Gastroesophageal sphincter (tissue), 4 donors: Measurements from ENCODE around the gene MAPK11. TPM values are rescaled to one million over a fixed set of nuclear protein-coding genes. Genes with fewer than 3 reads are reported as not detected.

ENCODE experiments used
- ATAC-seq: fragments of 150-250 bp; one replicate; pipeline ENCODE4 v1.9.1; 2016; ENCODE audit warnings: mild to moderate bottlenecking, moderate library complexity
- H3K27ac ChIP-seq, 4 donors: fragments of 200-600 bp; sonication (generic) in 3 of 4; 1 replicate in 3 of 4; 2 replicates in 1 of 4; pipeline ENCODE4 v1.5.1; 2016 to 2019
- H3K27me3 ChIP-seq: fragments of 200-600 bp; sonication (generic); one replicate; pipeline ENCODE4 v1.5.1; 2019
- H3K36me3 ChIP-seq, 2 donors: fragments of 200-600 bp; sonication (generic); one replicate each; pipeline ENCODE4 v1.5.1; 2019; ENCODE audit warnings: control low read depth in 1 of 2
- H3K4me1 ChIP-seq, 3 donors: fragments of 200-600 bp; sonication (generic); 1 replicate in 2 of 3; 2 replicates in 1 of 3; pipeline ENCODE4 v1.5.1; 2016 to 2019; ENCODE audit warnings: control low read depth in 2 of 3
- H3K4me3 ChIP-seq, 2 donors: fragments of 200-600 bp; sonication (generic); one replicate each; pipeline ENCODE4 v1.5.1; 2019; ENCODE audit warnings: mild to moderate bottlenecking in 1 of 2, moderate library complexity in 1 of 2
- H3K9me3 ChIP-seq, 3 donors: fragments of 200-600 bp; sonication (generic); one replicate each; pipeline ENCODE4 v1.5.1; 2017 to 2019; ENCODE audit warnings: control low read depth in 2 of 3
- EP300 ChIP-seq: sonication (generic); formaldehyde crosslinking; IDR thresholded peaks from one replicate; pipeline ENCODE4 v1.6.1; 2017; ENCODE audit warnings: antibody characterized with exemption, mild to moderate bottlenecking
- POLR2A ChIP-seq, 2 donors: fragments of 450-650 bp; IDR thresholded peaks; one replicate each; pipeline ENCODE4 v1.6.1; 2017; ENCODE audit warnings: antibody characterized with exemption in 2 of 2, mild to moderate bottlenecking in 2 of 2, moderate library complexity in 1 of 2
- POLR2AphosphoS5 ChIP-seq: sonication (generic); formaldehyde crosslinking; IDR thresholded peaks from one replicate; pipeline ENCODE4 v1.6.1; 2017; ENCODE audit warnings: antibody characterized with exemption
- WGBS, 2 donors: methylation state at CpG; one replicate each; pipeline ENCODE4 v1.1.5; 2018; ENCODE audit warnings: low coverage in 1 of 2; 5-methylcytosine and 5-hydroxymethylcytosine counted together
- total RNA-seq, 4 donors: library from RNA; depleted of rRNA; stranded (reverse); fragments of >200 nt; gene quantifications; one replicate each; pipeline ENCODE4 v1.1.0, GENCODE V29; 2016
- TF ChIP-seq, protein P1 (sequence below), 4 experiments: fragments of 200-600 bp in 2 of 4; fragments of 450-650 bp in 2 of 4; sonication (generic) in 1 of 4; IDR thresholded peaks; one replicate each; pipeline ENCODE4 v1.5.1; 2017 to 2019; ENCODE audit warnings: antibody characterized with exemption in 4 of 4, mild to moderate bottlenecking in 2 of 4, moderate library complexity in 2 of 4

MAPK11 gene
- total RNA-seq, 4 donors from 2014 or later: 6.8 to 11.5 (median 10.4) TPM

DNA sequence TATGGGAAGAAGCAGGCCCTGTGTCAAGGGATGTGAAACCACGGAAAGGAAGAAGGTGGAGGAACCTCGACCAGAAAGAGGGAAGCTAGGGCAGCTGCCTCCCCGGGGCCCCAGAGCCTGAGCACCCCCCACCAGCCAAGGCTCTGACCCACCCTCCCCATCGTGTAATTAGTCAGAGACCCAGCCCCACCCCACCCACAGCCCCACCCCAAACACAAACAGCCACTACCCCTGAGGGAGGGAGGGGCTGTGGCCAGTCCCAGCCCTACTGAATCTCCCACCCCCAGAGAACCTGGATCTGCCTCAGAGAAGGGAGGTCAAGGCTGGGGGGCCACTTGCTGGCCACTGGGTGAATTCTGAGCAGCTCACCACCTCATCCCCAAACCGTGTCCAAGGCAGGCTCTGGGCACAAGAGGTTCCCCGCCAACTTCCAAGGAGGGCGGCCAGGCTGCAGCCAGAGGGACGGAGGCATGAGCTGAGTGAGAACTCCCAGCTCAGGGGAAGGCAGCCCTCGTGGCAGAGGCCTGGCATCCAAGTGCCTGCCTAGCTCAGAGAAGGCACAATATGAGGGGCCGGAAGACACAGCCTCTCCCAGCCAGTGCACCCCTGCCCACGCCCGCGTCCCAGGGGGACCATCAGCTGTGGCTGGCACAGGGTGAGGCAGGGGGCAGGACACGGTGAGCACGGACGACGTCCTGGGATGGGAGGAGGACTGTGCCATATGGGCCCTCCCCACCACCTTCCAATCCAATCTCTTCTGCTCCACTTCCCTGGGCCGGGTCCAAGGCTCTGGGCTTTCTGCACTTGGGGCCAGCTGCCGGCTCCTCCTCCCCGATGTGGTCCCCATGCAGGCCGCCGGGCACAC, 34.6 kb upstream of the MAPK11 start:
- H3K27ac ChIP-seq: peak overlapping the region; percentile 57 to 94 (median 92)
- ATAC-seq: no peak
- peak overlapping the region in 1 of 2 donors; percentile 94 for H3K4me3 ChIP-seq
- H3K36me3 ChIP-seq: no peaks in the 10 kb centered on the region
- H3K27me3 ChIP-seq: no peaks in the 10 kb centered on the region
- no peaks in the 10 kb centered on the region for H3K9me3 ChIP-seq
- TF ChIP-seq, protein P1, sequence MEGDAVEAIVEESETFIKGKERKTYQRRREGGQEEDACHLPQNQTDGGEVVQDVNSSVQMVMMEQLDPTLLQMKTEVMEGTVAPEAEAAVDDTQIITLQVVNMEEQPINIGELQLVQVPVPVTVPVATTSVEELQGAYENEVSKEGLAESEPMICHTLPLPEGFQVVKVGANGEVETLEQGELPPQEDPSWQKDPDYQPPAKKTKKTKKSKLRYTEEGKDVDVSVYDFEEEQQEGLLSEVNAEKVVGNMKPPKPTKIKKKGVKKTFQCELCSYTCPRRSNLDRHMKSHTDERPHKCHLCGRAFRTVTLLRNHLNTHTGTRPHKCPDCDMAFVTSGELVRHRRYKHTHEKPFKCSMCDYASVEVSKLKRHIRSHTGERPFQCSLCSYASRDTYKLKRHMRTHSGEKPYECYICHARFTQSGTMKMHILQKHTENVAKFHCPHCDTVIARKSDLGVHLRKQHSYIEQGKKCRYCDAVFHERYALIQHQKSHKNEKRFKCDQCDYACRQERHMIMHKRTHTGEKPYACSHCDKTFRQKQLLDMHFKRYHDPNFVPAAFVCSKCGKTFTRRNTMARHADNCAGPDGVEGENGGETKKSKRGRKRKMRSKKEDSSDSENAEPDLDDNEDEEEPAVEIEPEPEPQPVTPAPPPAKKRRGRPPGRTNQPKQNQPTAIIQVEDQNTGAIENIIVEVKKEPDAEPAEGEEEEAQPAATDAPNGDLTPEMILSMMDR (IDR thresholded peaks at IDR 0.05): no peak
- TF ChIP-seq POLR2A (IDR thresholded peaks at IDR 0.05): no peak
- TF ChIP-seq EP300: no peak
- TF ChIP-seq POLR2AphosphoS5: no peak
- WGBS, 2 donors: 16 to 40% methylated on average over 3 to 6 of the region's 22 CpGs
- H3K4me1 ChIP-seq: peaks cover 4 to 92% (median 77%) of the 10 kb centered on the region in 3 donors

DNA sequence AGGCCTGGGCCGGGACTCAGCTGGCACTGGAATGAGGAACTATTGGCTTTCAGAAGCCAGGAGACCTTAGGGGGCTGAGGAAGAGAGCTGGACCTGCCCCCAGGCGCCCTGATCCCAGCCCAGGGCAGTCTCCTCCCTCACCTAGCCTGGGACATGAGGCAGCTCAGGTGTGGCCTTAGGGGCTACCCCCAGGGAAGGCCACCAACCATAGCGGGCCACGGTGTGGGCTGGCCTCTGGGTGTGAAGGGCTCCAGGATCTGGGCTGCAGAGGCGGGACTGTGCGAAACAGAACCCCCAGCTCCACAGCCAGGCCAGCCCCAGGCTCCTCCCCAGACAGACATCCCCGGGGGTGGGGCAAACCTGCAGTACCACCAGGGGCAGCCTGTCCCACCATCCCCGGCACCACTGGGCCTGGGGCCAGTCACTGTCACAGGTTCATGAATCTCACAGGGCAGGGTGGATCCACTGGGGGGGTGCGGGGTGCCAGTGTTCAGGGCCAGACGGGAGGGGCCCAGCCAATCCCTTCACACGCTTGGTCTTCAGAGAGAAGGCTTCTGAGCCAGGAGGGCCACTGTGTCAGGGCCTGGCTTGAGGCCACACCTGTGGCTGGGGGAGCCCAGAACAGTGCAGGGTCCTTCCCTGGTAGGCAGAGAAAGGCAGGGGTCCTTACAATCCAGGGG, 33.8 kb upstream of the MAPK11 start:
- H3K36me3 ChIP-seq: no peaks in the 10 kb centered on the region
- H3K27ac ChIP-seq: peak overlapping the region; percentile 57 to 94 (median 92)
- peak overlapping the region in 1 of 2 donors; percentile 94 for H3K4me3 ChIP-seq
- TF ChIP-seq, protein P1 (IDR thresholded peaks at IDR 0.05): peak in 1 of 4 experiments; percentile 8
- TF ChIP-seq POLR2A (IDR thresholded peaks at IDR 0.05) (no peak), EP300 (no peak)
- peak; percentile 2 for ATAC-seq
- no CpG with 5 or more reads among the region's 11 CpGs for WGBS, 2 donors
- H3K4me1 ChIP-seq: peaks cover 4 to 92% (median 81%) of the 10 kb centered on the region in 3 donors
- no peaks in the 10 kb centered on the region for H3K27me3 ChIP-seq
- no peaks in the 10 kb centered on the region for H3K9me3 ChIP-seq

- Histone ChIP-seq H3K27me3 (no peaks in the 10 kb centered on the region), H3K4me3 (peak overlapping the region in 1 of 2 donors; percentile 94), H3K36me3 (no peaks in the 10 kb centered on the region), H3K4me1 (peaks cover 4 to 92% (median 81%) of the 10 kb centered on the region in 3 donors), H3K9me3 (no peaks in the 10 kb centered on the region), H3K27ac (peak overlapping the region; percentile 4 to 94 (median 92))
- no peak for TF ChIP-seq POLR2A (IDR thresholded peaks at IDR 0.05)
- no peak for TF ChIP-seq EP300
- TF ChIP-seq, protein P1 (IDR thresholded peaks at IDR 0.05): no peak
- TF ChIP-seq POLR2AphosphoS5: no peak
- no CpG with 5 or more reads among the region's 7 CpGs for WGBS, 2 donors
- no peak for ATAC-seq
These were observed 33.3 kb upstream of the MAPK11 start for GRCh38 chr22:50303515-50303847.

DNA sequence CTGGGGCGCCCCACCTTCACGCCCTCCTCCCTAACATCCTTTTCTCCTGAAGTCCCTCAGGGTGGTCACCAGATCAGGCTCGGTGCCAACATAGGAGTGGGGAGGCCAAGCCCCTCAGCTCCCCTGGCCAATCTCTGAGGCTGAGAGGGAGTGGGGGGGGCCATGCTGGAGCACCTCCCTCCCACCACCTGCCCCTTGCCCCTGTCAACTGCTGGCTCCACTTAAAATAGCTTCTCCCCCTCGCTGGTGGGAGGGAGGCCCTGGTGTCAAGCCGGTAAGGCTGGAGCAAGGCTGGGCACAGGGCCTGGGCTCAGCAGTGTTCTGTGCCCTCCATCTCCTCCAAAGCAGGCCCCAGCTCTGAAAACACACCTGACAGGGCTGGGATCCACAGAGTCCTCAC, 32.4 kb upstream of the MAPK11 start:
- no peak for TF ChIP-seq POLR2AphosphoS5
- H3K4me3 ChIP-seq: no peak overlapping the region
- peak overlapping the region in 3 of 4 donors; percentile 90 to 94 (median 93) for H3K27ac ChIP-seq
- H3K27me3 ChIP-seq: no peaks in the 10 kb centered on the region
- ATAC-seq: no peak
- H3K36me3 ChIP-seq: no peaks in the 10 kb centered on the region
- H3K9me3 ChIP-seq: no peaks in the 10 kb centered on the region
- WGBS, 2 donors: no CpG with 5 or more reads among the region's 5 CpGs
- peaks cover 4 to 93% (median 78%) of the 10 kb centered on the region in 3 donors for H3K4me1 ChIP-seq

DNA sequence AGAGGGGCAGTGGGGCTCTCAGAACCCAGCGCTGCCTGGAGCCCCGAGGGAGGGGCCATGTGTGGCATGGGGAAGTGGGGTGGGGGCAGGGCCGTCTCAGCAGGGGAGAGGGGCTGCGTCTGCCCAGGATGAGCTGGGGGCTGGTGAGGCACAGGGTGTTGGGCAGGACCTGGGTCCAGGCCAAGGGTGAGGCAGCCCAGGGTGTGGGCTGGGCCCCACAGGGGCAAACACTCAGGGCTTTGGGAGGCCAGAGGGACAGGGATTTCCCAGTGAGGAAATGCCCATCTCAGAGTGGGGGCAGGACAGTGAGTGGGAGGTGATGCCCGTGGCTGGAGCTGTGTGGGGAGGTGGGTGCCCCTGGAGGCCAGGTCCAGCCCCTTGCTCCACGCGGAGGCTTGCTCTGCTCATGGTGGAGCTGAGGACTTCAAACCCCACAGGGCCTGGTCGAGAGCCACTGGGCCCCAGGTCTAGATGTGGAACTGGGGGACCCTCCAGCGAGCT, 31.9 kb upstream of the MAPK11 start:
- no peaks in the 10 kb centered on the region for H3K9me3 ChIP-seq
- H3K4me3 ChIP-seq: peak overlapping the region in 1 of 2 donors; percentile 49
- peaks cover 4 to 98% (median 78%) of the 10 kb centered on the region in 3 donors for H3K4me1 ChIP-seq
- WGBS, 2 donors: 0% methylated on average over 1 of the region's 9 CpGs; no CpG with 5 or more reads in 1 of the 2 donors
- H3K36me3 ChIP-seq: no peaks in the 10 kb centered on the region
- H3K27me3 ChIP-seq: no peaks in the 10 kb centered on the region
- no peak for TF ChIP-seq POLR2A (IDR thresholded peaks at IDR 0.05)
- TF ChIP-seq, protein P1 (IDR thresholded peaks at IDR 0.05): no peak
- no peak for TF ChIP-seq EP300
- TF ChIP-seq POLR2AphosphoS5: no peak
- ATAC-seq: peak; percentile 6
- H3K27ac ChIP-seq: peak overlapping the region in 3 of 4 donors; percentile 90 to 94 (median 93)
